ENCODE data around the gene ITGA6.

ITGA6 gene

GRCh38 chr2:172455121-172455515 lies 27.7 kb downstream of the ITGA6 start:
- TF ChIP-seq, protein P1, sequence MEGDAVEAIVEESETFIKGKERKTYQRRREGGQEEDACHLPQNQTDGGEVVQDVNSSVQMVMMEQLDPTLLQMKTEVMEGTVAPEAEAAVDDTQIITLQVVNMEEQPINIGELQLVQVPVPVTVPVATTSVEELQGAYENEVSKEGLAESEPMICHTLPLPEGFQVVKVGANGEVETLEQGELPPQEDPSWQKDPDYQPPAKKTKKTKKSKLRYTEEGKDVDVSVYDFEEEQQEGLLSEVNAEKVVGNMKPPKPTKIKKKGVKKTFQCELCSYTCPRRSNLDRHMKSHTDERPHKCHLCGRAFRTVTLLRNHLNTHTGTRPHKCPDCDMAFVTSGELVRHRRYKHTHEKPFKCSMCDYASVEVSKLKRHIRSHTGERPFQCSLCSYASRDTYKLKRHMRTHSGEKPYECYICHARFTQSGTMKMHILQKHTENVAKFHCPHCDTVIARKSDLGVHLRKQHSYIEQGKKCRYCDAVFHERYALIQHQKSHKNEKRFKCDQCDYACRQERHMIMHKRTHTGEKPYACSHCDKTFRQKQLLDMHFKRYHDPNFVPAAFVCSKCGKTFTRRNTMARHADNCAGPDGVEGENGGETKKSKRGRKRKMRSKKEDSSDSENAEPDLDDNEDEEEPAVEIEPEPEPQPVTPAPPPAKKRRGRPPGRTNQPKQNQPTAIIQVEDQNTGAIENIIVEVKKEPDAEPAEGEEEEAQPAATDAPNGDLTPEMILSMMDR (IDR thresholded peaks at IDR 0.05): peak; percentile 13; the same call in 1 of the 2 replicates

DNA sequence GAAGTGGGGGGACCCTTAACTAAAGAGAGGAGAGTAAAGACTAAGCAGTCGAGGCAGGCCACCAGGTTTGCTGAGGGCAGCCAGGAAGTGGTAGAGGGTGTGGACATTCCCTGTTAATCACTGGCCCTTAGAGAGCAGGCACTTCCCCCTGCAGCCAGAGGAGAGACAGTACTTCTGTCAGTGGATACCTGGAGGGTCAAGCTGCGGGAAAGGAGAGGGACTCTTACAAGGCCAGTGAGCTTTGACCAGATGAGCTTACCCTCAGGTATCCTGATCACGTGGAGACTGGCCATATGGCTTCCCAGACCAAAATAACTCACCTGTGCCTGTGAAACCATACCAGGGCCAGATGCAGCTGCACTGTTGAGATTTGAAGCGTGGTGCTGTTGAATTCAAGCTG lies 28.6 kb downstream of the ITGA6 start:
- TF ChIP-seq, protein P1 (IDR thresholded peaks at IDR 0.05): no peak

DNA sequence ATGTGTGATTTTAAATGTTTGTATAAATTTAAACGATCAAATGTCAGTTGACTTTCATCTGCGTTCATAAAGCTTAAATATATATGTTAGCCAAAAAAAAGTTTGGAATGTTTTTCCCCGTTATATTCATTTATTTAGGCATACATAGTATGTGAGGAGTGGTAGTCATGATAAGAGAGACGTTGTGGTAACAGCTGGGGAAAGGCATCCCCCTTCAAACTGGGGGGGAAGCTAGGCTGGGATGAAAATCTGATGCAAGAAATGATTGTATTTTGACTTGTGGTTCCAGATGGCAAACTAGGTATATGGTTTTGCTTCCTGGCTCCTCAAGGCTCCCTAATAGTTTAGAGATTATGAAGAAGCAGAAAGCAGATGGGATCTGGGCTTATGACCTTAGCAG lies 30.1 kb downstream of the ITGA6 start:
- TF ChIP-seq, protein P1 (IDR thresholded peaks at IDR 0.05): no peak

DNA sequence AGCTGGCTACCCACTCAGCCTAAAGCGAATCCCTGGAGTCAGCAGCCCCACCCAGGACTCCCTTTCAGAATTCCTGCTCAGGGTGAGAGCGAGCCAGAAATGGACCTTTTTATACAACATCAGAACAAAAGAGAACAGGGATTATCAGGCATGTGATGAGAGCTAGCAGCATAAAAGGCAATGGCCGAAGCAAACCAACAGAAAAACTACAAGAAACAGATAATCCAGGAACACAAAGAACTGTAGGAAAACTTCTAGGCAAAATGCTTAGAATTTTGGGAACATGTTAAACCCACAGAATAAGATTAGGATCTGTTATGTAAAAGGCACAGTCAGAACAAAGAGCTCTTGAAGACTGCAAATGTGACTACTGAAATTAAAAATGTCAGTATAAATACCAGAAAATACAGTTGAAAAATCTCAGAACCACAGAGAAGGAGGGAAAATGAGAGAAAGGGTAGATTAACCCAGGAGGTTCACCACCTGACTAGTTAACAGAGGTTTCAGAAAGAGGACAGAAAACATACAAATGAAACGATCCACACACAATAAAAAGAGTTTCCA lies 31.3 kb downstream of the ITGA6 start:
- TF ChIP-seq, protein P1 (IDR thresholded peaks at IDR 0.05): no peak

DNA sequence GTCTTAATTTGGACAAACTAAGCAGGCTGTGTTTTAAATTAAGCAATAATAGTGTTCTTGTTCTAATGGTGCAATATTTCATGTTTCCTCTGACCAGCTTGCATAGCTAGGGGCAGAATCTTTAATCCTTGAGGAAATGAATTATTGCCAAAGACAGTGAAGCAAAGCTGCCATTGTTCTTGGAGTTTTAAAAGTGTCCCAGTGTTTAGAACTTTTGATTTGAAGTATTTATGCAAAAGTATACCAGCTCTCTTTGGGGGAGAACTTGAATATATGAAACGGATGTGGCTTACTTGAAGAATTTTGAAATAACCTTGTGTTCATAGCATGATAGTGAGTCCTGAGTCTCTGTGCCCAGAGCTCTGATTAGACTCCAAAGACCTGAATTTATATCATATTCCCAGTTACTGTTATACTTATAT lies 33.4 kb downstream of the ITGA6 start:
- TF ChIP-seq, protein P1 (IDR thresholded peaks at IDR 0.05): no peak

DNA sequence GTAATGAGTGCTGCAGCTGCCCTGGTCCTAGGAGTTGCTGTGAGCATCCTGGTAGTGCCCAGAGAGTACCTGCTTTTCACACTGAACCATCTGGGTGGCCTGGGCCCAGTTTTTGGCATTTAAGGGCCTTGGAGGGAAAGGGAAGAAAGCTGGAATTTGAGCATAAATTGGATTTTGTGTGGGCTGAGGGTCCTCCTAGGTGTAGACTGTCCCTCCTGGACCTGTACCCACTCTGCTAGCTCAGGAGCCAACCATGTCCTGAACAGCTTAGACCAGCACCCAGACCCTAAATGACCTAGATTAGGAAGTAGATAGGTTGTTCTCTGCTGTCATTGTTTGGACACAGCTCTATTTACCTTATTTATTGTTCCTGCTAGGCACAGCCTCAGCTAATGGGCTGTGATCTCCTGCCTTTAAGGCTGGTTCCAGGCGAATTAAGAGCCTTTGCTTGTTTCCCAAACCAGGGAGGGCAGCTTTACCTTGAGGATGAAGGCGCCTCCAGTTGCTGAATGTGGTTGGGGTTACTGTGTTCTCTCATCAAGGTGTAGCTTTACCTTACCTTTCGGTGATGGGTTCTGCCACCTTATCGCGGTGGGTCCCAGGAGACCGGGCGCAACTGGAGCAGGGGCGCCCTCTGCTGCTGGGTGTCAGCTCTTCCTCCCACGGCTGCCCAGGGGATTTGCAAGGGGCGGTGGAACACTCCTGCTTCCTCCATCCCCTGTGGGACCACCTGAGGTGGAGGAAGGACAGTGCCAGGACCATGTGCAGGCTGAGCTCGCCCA lies 34.4 kb downstream of the ITGA6 start:
- TF ChIP-seq, protein P1 (IDR thresholded peaks at IDR 0.05): peak; percentile 87

- TF ChIP-seq, protein P1 (IDR thresholded peaks at IDR 0.05): no peak; the same call in 1 of the 2 replicates
Observed at GRCh38 chr2:172462373-172462848, 35.0 kb downstream of the ITGA6 start.

All from LNCAP (cell line).